Measurements from ENCODE around the gene MSI2. TPM values are rescaled to one million over a fixed set of nuclear protein-coding genes. Genes with fewer than 3 reads are reported as not detected.

MSI2 gene
- total RNA-seq, 1 donor from 2014 or later: 144 TPM

DNA sequence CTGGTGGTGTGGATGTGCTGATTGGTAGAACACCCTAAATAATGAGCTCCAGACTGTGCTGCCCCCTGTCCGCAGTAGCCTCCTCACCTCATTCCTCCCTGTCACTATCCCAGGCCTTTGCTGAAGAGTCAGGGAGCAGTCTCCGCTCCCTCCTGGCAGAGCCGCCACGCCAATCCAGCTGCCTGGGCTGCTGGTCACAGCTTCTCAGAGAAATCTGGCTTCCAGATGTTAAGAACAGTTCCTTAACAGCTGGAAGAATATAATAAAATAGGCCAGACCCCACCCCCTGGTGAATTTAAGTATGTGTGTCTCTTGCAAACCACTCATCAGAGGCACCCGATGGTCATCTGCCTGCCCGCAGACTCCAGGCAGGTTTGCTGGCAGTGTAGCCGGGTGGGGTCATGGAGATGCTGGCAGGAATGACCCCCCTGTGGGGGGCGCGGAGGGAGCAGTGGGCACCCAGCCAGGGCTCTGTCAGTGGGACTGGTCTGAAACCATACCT lies 327.8 kb downstream of the MSI2 start:
- Mint-ChIP-seq H3K4me1 (peaks cover 33% of the 10 kb centered on the region), H3K36me3 (no peaks in the 10 kb centered on the region), H3K4me3 (no peak overlapping the region), H3K9me3 (no peaks in the 10 kb centered on the region), H3K27me3 (ENCODE audit: low read depth) (no peaks in the 10 kb centered on the region), H3K27ac (no peak overlapping the region)
- no peak for DNase-seq (ENCODE audit: low spot score in 2 of 2, unreplicated experiment in 2 of 2)
- TF ChIP-seq, protein P1, sequence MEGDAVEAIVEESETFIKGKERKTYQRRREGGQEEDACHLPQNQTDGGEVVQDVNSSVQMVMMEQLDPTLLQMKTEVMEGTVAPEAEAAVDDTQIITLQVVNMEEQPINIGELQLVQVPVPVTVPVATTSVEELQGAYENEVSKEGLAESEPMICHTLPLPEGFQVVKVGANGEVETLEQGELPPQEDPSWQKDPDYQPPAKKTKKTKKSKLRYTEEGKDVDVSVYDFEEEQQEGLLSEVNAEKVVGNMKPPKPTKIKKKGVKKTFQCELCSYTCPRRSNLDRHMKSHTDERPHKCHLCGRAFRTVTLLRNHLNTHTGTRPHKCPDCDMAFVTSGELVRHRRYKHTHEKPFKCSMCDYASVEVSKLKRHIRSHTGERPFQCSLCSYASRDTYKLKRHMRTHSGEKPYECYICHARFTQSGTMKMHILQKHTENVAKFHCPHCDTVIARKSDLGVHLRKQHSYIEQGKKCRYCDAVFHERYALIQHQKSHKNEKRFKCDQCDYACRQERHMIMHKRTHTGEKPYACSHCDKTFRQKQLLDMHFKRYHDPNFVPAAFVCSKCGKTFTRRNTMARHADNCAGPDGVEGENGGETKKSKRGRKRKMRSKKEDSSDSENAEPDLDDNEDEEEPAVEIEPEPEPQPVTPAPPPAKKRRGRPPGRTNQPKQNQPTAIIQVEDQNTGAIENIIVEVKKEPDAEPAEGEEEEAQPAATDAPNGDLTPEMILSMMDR (IDR thresholded peaks at IDR 0.05; ENCODE audit: unreplicated experiment): no peak

DNA sequence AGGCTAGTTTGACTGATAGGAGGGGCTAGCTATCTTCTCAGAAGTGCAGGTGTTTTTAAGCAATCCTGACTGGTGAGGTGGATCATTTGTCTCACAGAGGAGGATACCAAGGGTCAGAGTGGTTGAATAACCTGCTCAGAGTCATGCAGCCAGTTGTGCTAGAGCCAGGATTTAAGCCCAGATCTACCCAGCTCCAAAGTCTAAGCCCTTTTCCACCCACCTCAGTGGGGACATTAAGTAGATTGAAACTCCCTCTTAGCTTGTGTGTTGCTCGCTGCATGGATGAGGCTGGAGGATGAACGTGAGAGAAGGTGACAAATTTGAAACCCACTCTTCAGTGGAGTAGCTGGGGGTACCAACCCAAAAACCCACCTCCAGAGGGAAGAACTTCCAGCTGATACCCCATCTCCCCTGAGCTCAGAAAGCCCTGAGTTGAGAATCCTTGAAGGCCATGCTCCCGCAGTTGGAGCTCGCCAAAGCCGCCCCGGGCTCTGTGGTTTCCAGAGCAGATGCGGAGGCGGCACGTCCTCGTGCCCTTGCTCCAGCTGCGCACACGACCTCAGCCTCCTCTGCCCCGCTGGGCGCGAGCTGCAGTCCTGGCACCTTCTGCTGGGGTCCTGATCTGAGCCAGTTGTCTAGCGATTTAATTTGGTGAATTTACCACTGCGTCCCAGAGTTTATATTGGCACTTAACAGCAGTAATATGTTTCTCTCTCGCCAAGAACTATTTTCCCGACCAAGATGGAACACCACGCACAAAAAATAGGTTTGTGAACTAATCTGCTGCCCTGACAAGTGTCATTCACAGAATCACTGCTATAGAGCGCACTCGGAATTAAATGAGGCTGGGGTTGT lies 329.2 kb downstream of the MSI2 start:
- H3K36me3 Mint-ChIP-seq: peaks cover 1% of the 10 kb centered on the region
- H3K9me3 Mint-ChIP-seq: no peaks in the 10 kb centered on the region
- H3K27me3 Mint-ChIP-seq (ENCODE audit: low read depth): no peaks in the 10 kb centered on the region
- H3K27ac Mint-ChIP-seq: no peak overlapping the region
- H3K4me3 Mint-ChIP-seq: no peak overlapping the region
- peaks cover 27% of the 10 kb centered on the region for H3K4me1 Mint-ChIP-seq
- TF ChIP-seq, protein P1 (IDR thresholded peaks at IDR 0.05; ENCODE audit: unreplicated experiment): no peak
- no peak for DNase-seq (ENCODE audit: low spot score in 2 of 2, unreplicated experiment in 2 of 2)

DNA sequence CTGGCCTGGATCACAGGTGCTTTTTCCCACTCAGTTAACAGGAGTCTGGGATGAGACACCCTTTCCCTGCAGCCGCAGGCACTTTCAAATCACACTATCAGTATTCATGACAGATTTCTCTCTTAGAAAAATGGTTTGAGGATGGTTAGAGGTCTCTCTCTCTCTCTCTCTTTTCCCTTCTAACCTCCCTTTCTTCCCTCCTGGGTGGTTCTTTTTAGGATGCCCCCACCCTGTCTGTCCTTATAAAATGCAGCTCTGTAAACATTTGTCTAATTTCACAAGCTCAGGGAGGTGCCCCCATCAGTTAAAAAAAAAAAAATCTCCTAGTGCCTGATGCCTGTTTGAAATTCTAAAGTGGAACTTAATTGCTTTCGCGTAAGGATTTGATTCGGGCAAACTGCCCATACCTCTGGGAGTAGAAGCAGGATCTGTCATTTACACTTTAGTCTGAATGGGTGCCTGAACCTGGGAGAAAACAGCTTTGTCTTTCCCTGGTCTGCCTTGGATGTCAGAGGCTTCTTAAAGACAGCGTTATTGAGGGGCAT lies 329.9 kb downstream of the MSI2 start:
- H3K9me3 Mint-ChIP-seq: no peaks in the 10 kb centered on the region
- H3K36me3 Mint-ChIP-seq: peaks cover 1% of the 10 kb centered on the region
- DNase-seq (ENCODE audit: low spot score in 2 of 2, unreplicated experiment in 2 of 2): no peak
- no peaks in the 10 kb centered on the region for H3K27me3 Mint-ChIP-seq (ENCODE audit: low read depth)
- no peak overlapping the region for H3K4me3 Mint-ChIP-seq
- peaks cover 27% of the 10 kb centered on the region for H3K4me1 Mint-ChIP-seq
- H3K27ac Mint-ChIP-seq: no peak overlapping the region
- TF ChIP-seq, protein P1 (IDR thresholded peaks at IDR 0.05; ENCODE audit: unreplicated experiment): no peak

DNA sequence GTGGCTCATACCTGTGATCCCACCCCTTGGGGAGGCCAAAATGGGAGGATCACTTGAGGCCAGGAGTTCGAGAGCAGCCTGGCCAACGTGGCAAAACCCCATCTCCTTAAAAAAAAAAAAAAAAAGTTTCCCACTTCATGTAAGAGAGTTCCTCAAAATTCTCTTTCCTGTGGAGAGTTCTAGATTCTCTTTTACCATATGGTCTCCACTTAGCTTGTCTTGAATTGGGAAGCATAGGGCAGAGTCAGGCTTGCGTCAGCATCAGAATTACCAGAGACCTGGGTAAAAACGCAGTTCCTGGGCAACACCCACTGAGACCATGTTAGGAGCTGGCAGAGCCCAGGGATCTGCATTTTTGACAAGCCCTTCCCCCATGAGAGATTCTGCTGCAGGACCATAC lies 330.4 kb downstream of the MSI2 start:
- Mint-ChIP-seq H3K36me3 (peaks cover 1% of the 10 kb centered on the region), H3K9me3 (no peaks in the 10 kb centered on the region), H3K4me1 (peaks cover 27% of the 10 kb centered on the region), H3K4me3 (no peak overlapping the region), H3K27ac (no peak overlapping the region), H3K27me3 (ENCODE audit: low read depth) (no peaks in the 10 kb centered on the region)
- TF ChIP-seq, protein P1 (IDR thresholded peaks at IDR 0.05; ENCODE audit: unreplicated experiment): no peak
- DNase-seq (ENCODE audit: low spot score in 2 of 2, unreplicated experiment in 2 of 2): no peak

DNA sequence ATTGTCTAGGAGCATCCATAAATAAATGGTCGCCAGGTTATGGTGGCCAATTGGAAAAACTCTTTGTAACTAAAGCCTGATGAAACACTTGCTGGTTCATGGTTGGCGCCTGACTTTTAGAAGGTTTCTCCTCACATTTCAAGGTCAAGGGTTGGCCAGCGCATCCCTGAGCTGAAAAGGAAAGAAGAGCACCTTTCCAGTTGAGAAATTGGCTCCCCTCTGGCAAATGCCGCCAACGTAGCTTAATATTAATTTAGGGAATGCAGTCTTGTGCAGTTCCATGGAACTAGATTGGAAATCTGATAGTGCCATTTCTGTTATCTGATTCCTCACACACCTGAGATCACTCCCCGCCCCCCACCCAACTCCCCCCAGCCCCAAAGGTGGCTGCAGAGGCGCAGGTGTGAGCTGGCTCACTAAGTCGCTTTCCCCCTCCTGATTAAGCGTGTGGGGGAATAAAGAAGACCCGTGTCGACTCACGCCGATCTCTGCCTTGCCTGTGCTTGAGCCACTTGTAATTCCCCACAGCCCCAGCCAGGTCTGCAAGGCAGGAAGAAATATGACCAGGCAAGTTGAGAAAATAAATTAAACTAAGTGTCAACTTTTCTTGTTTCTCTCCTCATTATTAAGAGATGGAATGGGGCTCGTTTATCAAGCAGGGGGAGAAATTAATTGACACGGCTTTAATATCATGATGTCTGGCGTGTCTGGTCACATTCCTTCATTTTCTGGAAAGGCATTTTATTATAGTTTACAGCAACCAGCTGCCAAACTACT lies 331.1 kb downstream of the MSI2 start:
- no peak for DNase-seq (ENCODE audit: low spot score in 2 of 2, unreplicated experiment in 2 of 2)
- Mint-ChIP-seq H3K27me3 (ENCODE audit: low read depth) (no peaks in the 10 kb centered on the region), H3K36me3 (peaks cover 1% of the 10 kb centered on the region), H3K9me3 (no peaks in the 10 kb centered on the region), H3K4me1 (peaks cover 26% of the 10 kb centered on the region), H3K27ac (no peak overlapping the region), H3K4me3 (no peak overlapping the region)
- TF ChIP-seq, protein P1 (IDR thresholded peaks at IDR 0.05; ENCODE audit: unreplicated experiment): no peak

Measured in mesothelial cell of epicardium (in vitro differentiated cells).